GM21576 (cell line): Measurements from ENCODE around the gene BMP2.

Experiments used
- ATAC-seq: cut with Tn5 transposase; IDR thresholded peaks from one replicate; pipeline ENCODE4 v1.9.1; 2021; ENCODE audit warnings: mild to moderate bottlenecking, moderate library complexity; ENCODE audit not compliant: unreplicated experiment

Gene BMP2

DNA sequence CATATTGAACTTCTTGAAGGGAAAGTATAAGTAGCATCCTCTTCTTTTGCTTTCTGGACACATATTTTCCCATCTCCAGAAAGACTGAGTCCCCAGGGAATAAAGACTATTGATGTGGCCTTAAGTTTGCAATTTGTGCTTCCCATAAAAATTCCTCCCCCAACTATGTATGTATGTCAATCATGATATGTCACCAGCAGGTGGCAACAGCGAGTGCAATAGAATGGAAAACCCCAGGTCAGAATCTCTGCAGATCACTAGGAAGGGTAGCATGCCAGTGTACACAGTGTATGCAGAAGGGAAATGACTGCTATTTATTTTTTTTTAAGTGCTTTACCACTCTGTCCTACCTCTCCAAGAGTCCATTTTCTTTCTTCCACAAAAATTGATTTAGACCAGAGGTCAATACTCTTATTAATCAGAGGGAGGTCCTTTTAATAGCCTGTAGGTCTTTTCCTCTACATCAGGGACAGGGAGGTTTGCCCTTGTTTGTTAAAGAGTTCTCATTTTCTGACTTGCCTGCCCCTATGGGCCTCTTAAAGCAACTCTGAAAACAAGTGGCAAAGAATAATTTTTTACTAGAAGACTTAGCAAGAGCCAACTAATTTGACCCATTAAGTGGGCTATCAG is 61.4 kb downstream of the BMP2 start:
- peak; percentile 97 for ATAC-seq

DNA sequence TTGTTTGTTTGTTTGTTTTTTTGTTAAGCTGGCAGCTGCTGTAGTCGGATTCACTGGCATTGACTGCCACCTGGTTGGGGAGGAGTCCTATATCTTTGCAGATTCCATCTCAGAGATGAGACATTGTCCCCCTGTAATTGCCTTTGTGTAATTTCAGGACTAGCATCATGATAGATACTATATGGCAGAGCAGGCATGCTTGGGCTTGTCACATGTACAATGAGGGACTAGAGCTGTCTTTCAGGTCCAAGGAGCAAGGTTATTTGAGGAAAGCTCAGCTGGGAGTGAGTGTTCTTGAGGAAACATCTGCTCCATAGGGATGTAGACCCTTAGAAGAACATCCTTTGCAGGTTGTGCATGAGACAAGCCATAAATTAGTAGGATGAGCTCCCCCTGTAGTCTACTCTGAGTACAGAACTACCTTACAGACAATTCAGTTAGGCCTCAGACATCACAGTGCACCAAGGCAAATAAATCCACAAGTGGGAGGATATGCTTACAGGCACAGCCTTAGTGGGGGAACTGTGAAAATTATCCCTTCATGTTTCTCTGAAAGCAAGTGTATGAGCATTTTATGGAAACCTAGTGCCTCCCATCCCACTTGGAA is 62.1 kb downstream of the BMP2 start:
- ATAC-seq, result no peak
